Measurements from ENCODE around the gene ANTXR1. TPM values are rescaled to one million over a fixed set of nuclear protein-coding genes. Genes with fewer than 3 reads are reported as not detected.

The ANTXR1 gene
- total RNA-seq (2021; fragmentation: NEBNext Ultra II Directional; extraction: Animal tissue kit (Norgen Biotek cat#: 25700)): 44.3 and 45.9 TPM in 2 replicates
- 14.5 and 15.8 TPM in 2 replicates for polyA plus RNA-seq (2011; rRNA removed)
- polyA plus RNA-seq (2011; cell fraction: cytosol; rRNA removed): 13.5 TPM
- 28.2 TPM for polyA plus RNA-seq (2011; cell fraction: nucleus; rRNA removed)
- polyA plus RNA-seq (2012, experiment 1 of 2): 21.6 to 28.2 TPM (median 25.8 TPM) in 4 replicates
- polyA plus RNA-seq (2012, experiment 2 of 2): 7.1 TPM
- polyA plus RNA-seq (2013, experiment 1 of 2): 56.8 TPM
- 66.5 TPM for polyA plus RNA-seq (2013, experiment 2 of 2)
- polyA minus RNA-seq (2011; rRNA and poly(A)+ RNA removed): 34.6 and 43.5 TPM in 2 replicates
- polyA minus RNA-seq (2011; cell fraction: cytosol; rRNA and poly(A)+ RNA removed): 15.9 TPM
- 65.1 TPM for polyA minus RNA-seq (2011; cell fraction: nucleus; rRNA and poly(A)+ RNA removed)
- long read RNA-seq, experiment 1, full-length matches to known transcripts: 2 of 38 reads
- long read RNA-seq, experiment 1, partial matches to known transcripts: 6 of 38 reads
- long read RNA-seq, experiment 1, other reads (novel, unspliced or antisense): 30 of 38 reads
- long read RNA-seq, experiment 2, transcript ANTXR1-203 (13 exons, 2,221 nt): major isoform, 6 of 15 reads
- long read RNA-seq, experiment 2, partial matches to known transcripts: 3 of 15 reads
- long read RNA-seq, experiment 2, other reads (novel, unspliced or antisense): 4 of 15 reads

DNA sequence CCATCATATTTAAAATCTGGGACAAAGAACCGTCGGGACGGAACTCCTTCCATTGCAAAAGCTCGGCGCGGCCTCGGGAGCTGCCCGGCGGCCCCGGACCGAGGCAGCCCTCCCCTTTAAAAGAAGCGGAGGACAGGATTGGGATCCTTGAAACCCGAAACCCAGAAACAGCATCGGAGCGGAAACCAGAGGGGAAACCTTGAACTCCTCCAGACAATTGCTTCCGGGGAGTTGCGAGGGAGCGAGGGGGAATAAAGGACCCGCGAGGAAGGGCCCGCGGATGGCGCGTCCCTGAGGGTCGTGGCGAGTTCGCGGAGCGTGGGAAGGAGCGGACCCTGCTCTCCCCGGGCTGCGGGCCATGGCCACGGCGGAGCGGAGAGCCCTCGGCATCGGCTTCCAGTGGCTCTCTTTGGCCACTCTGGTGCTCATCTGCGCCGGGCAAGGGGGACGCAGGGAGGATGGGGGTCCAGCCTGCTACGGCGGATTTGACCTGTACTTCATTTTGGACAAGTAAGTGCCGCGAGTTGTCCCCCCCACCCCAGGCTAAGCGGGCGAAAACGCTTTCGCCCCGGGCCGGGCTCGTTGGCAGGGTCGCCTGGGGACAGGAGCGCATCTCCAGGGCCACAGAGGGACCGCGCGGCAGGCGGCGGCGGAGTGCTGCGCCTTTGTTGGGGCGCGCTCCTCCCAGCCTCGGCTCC, at the start of gene ANTXR1:
Gene ANTXR1 (plus strand): TSS at position 38 of the 698 bp plus-strand sequence. CDS start 321 bp downstream, at position 359.
- Histone ChIP-seq H2AK5ac (ENCODE audit: low read depth, low read length) (no peak within 1 kb of the TSS), H3K27me3 (replicated peaks in 1 of 4; ENCODE audit: control insufficient read depth in 3 of 4, extremely low read depth in 1 of 4, insufficient read depth in 3 of 4, low read length in 3 of 4) (peaks cover 0 to 10% (median 4%) of the 10 kb centered on the region in 4 experiments; a peak in 4 of 7 replicates), H2AFZ (ENCODE audit: low read length) (peak within 1 kb of the TSS; percentile 90; the same call in 1 of the 2 replicates), H2BK120ac (replicated peaks; ENCODE audit: low read depth, low read length) (no peak within 1 kb of the TSS), H3K18ac (ENCODE audit: extremely low read depth, low read length) (peak within 1 kb of the TSS; percentile 96), H3K79me1 (ENCODE audit: low read depth, low read length) (no peaks in the 10 kb centered on the region; the same call in 1 of the 2 replicates), H2BK15ac (ENCODE audit: low read length) (peak within 1 kb of the TSS; percentile 85), H4K8ac (ENCODE audit: extremely low read depth, insufficient read depth, low read length) (peak within 1 kb of the TSS; percentile 95; the same call in 1 of the 2 replicates), H4K5ac (ENCODE audit: insufficient read length, low read depth, low read length) (peak within 1 kb of the TSS; percentile 50), H3K27ac (ENCODE audit: low read depth, low read length) (0 out of 2 replicates have a peak within 1 kb of the TSS, but pooled peaks have one; percentile 53), H4K20me1 (replicated peaks in 1 of 2; ENCODE audit: control insufficient read depth in 1 of 2, insufficient read depth in 2 of 2, low read length in 2 of 2) (peaks cover 0 to 2% of the 10 kb centered on the region in 2 experiments), H3K23ac (ENCODE audit: insufficient read length) (no peak within 1 kb of the TSS), H3K4me2 (ENCODE audit: insufficient read depth in 1 of 2, low read depth in 2 of 2, low read length in 2 of 2) (peak within 1 kb of the TSS; percentile 88 to 93), H3K56ac (replicated peaks; ENCODE audit: insufficient read length, low read depth, low read length) (peak within 1 kb of the TSS; percentile 83), H2BK5ac (ENCODE audit: low read depth, low read length) (peak within 1 kb of the TSS; percentile 72; the same call in 1 of the 2 replicates), H3K14ac (ENCODE audit: insufficient read length) (no peak within 1 kb of the TSS), H3K23me2 (ENCODE audit: low read depth, low read length) (peaks cover 11% of the 10 kb centered on the region), H3K9ac (replicated peaks in 1 of 4; ENCODE audit: extremely low read depth in 1 of 4, low read depth in 3 of 4, low read length in 3 of 4) (peak within 1 kb of the TSS; percentile 14 to 78 (median 61)), H3K4me3 (ENCODE audit: extremely low read depth in 1 of 4, insufficient read depth in 2 of 4, low read depth in 3 of 4, low read length in 4 of 4) (peak within 1 kb of the TSS; percentile 85 to 98 (median 96)), H3K4ac (replicated peaks; ENCODE audit: insufficient read length, low read depth, low read length) (no peak within 1 kb of the TSS), H3K9me3 (ENCODE audit: insufficient read depth in 2 of 2, low read depth in 1 of 2, low read length in 1 of 2) (no peaks in the 10 kb centered on the region), H3K36me3 (ENCODE audit: control insufficient read depth in 2 of 4, insufficient read depth in 4 of 4, low read length in 3 of 4) (no peaks in the 10 kb centered on the region), H4K91ac (replicated peaks; ENCODE audit: insufficient read length, low read length) (peak within 1 kb of the TSS; percentile 13), H3K79me2 (ENCODE audit: control insufficient read depth in 1 of 2, insufficient read depth in 2 of 2, low read length in 2 of 2) (peaks cover 0 to 32% of the 10 kb centered on the region in 2 experiments; a peak in 3 of 4 replicates), H2BK12ac (ENCODE audit: low read depth, low read length) (peak within 1 kb of the TSS; percentile 53), H2BK20ac (ENCODE audit: low read length) (no peak within 1 kb of the TSS), H3K4me1 (replicated peaks in 1 of 4; ENCODE audit: control insufficient read depth in 3 of 4, insufficient read depth in 4 of 4, low read length in 3 of 4) (peaks cover 3 to 4% (median 3%) of the 10 kb centered on the region in 4 experiments; a peak in 3 of 7 replicates)
- CTCF ChIA-PET (ENCODE audit: partially characterized antibody): interaction anchor here (0.5 to 1.8 kb wide), 4 partner anchors 9 to 121 kb away, joined by 3 to 14 read pairs (median 4); no protein-coding TSS in a partner anchor
- 2% methylated on average over 44 of the region's 63 CpGs; no CpG with 5 or more reads in 1 of the 2 experiments for WGBS, 2 experiments (ENCODE audit: extremely low coverage in 1 of 2, insufficient coverage in 1 of 2, insufficient read length in 1 of 2, insufficient replicate concordance in 2 of 2, low coverage in 1 of 2, low lambda C conversion rate in 2 of 2, missing lambda C conversion rate in 1 of 2)
- POLR2A ChIA-PET (ENCODE audit: partially characterized antibody): interaction anchor here (0.6 kb wide), 1 partner anchor 53 kb away, joined by 3 read pairs; no protein-coding TSS in a partner anchor
- peak in 1 of 2 experiments; percentile 84 for DNase-seq (ENCODE audit: low read depth in 1 of 2, low spot score in 2 of 2)
- FAIRE-seq: no peak
- 0 out of 2 replicates have a peak, but pooled peaks have one; percentile 39 for TF ChIP-seq SUZ12 (IDR thresholded peaks at IDR 0.05; ENCODE audit: low read length)
- no peak for TF ChIP-seq CBX5 (IDR thresholded peaks at IDR 0.05; ENCODE audit: low read depth, low read length)
- TF ChIP-seq POU5F1 (IDR thresholded peaks at IDR 0.05; ENCODE audit: low read depth, low read length): no peak
- TF ChIP-seq CEBPB (IDR thresholded peaks at IDR 0.05; ENCODE audit: low read depth, low read length): no peak

Data from H1 (cell line).